ENCODE results near the gene KLHL25.

GRCh38 chr15:85794598-85795336 lies at the start of gene KLHL25:
- TF ChIP-seq FOXM1 (IDR thresholded peaks at IDR 0.05; ENCODE audit: borderline replicate concordance), result no peak
- no peak for TF ChIP-seq ELF4 (IDR thresholded peaks at IDR 0.05)
- TF ChIP-seq L3MBTL2 (conservative IDR thresholded peaks at IDR 0.05), result 0 out of 2 replicates have a peak, but pooled peaks have one; percentile 7
- no peak for TF ChIP-seq CTBP1 (IDR thresholded peaks at IDR 0.05; ENCODE audit: borderline replicate concordance)
- TF ChIP-seq BHLHE40 (IDR thresholded peaks at IDR 0.05; ENCODE audit: borderline replicate concordance), result no peak
- no peak for TF ChIP-seq FOXA1 (IDR thresholded peaks at IDR 0.05)
- TF ChIP-seq SUZ12 (IDR thresholded peaks at IDR 0.05), result no peak
- no peak for TF ChIP-seq NFRKB (IDR thresholded peaks at IDR 0.05)
- TF ChIP-seq HDGF (IDR thresholded peaks at IDR 0.05; ENCODE audit: borderline replicate concordance), result no peak
- no peak for TF ChIP-seq ZNF384 (IDR thresholded peaks at IDR 0.05)
- no peak for TF ChIP-seq SP1 (IDR thresholded peaks at IDR 0.05)

Data from HEK293T (cell line).